KMS-11 (cell line): Measurements from ENCODE around the gene SNRPN.

Experiments used
- H2AFZ ChIP-seq: fragments of 200-600 bp; sonication (generic); 2 replicates; pipeline ENCODE4 v1.6.1; 2016; ENCODE audit warnings: antibody characterized with exemption, mixed run types, low read depth
- H3K27ac ChIP-seq: fragments of 200-600 bp; sonication (generic); 2 replicates; pipeline ENCODE4 v1.6.1; 2016; ENCODE audit warnings: mild to moderate bottlenecking, mixed run types
- H3K27me3 ChIP-seq: fragments of 200-600 bp; sonication (generic); 2 replicates; pipeline ENCODE4 v1.6.1; 2017; ENCODE audit warnings: mild to moderate bottlenecking, low read depth, mixed run types, moderate library complexity; ENCODE audit not compliant: insufficient read depth
- H3K36me3 ChIP-seq: fragments of 200-600 bp; sonication (generic); 2 replicates; pipeline ENCODE4 v1.6.1; 2017; ENCODE audit warnings: mild to moderate bottlenecking, mixed run types; ENCODE audit not compliant: insufficient read depth
- H3K4me1 ChIP-seq: fragments of 200-600 bp; sonication (generic); 2 replicates; pipeline ENCODE4 v1.6.1; 2016; ENCODE audit warnings: mild to moderate bottlenecking, low read depth, mixed run types; ENCODE audit not compliant: poor library complexity, severe bottlenecking
- H3K4me2 ChIP-seq: fragments of 200-600 bp; sonication (generic); 2 replicates; pipeline ENCODE4 v1.7.0; 2016; ENCODE audit warnings: mild to moderate bottlenecking, mixed run types
- H3K4me3 ChIP-seq: fragments of 200-600 bp; sonication (generic); IDR thresholded peaks from 2 replicates; pipeline ENCODE4 v1.6.1; 2017; ENCODE audit warnings: low read depth, low read length, mixed read lengths; ENCODE audit not compliant: insufficient read depth
- H3K79me2 ChIP-seq: fragments of 200-600 bp; sonication (generic); 2 replicates; pipeline ENCODE4 v1.6.1; 2016; ENCODE audit warnings: low read depth, mixed run types; ENCODE audit not compliant: insufficient read depth
- H3K9ac ChIP-seq: fragments of 200-600 bp; sonication (generic); 2 replicates; pipeline ENCODE4 v1.6.1; 2016; ENCODE audit warnings: mild to moderate bottlenecking, mixed run types
- H4K20me1 ChIP-seq: fragments of 200-600 bp; sonication (generic); 2 replicates; pipeline ENCODE4 v1.6.1; 2016; ENCODE audit warnings: mild to moderate bottlenecking, mixed run types; ENCODE audit not compliant: insufficient read depth
- CTCF ChIP-seq: fragments of 200-600 bp; sonication (generic); conservative IDR thresholded peaks from 2 replicates; pipeline ENCODE4 v1.6.1; 2017; ENCODE audit warnings: low read depth, mild to moderate bottlenecking, antibody characterized with exemption, low read length, moderate library complexity, mixed read lengths

The SNRPN gene

GRCh38 chr15:24948495-24948894 lies 6.3 kb upstream of the SNRPN start:
- H3K4me2 ChIP-seq = no peak overlapping the region
- TF ChIP-seq CTCF = no peak
- no peak overlapping the region for H2AFZ ChIP-seq
- no peaks in the 10 kb centered on the region for H3K36me3 ChIP-seq
- no peak overlapping the region for H3K27ac ChIP-seq
- no peak overlapping the region for H3K9ac ChIP-seq
- no peak overlapping the region for H3K4me3 ChIP-seq
- no peaks in the 10 kb centered on the region for H4K20me1 ChIP-seq
- no peaks in the 10 kb centered on the region for H3K79me2 ChIP-seq
- H3K4me1 ChIP-seq = no peaks in the 10 kb centered on the region
- no peaks in the 10 kb centered on the region for H3K27me3 ChIP-seq

- peaks cover 32% of the 10 kb centered on the region; the same call in 1 of the 2 replicates for H3K79me2 ChIP-seq
- H3K9ac ChIP-seq = peak overlapping the region; percentile 46; the same call in 1 of the 2 replicates
- H2AFZ ChIP-seq = no peak overlapping the region; the same call in 1 of the 2 replicates
- H3K27ac ChIP-seq = no peak overlapping the region; the same call in 1 of the 2 replicates
- H3K4me3 ChIP-seq = no peak overlapping the region
- H4K20me1 ChIP-seq = no peaks in the 10 kb centered on the region
- TF ChIP-seq CTCF = no peak
- no peaks in the 10 kb centered on the region for H3K36me3 ChIP-seq
- no peaks in the 10 kb centered on the region for H3K27me3 ChIP-seq
- H3K4me2 ChIP-seq = no peak overlapping the region
- no peaks in the 10 kb centered on the region for H3K4me1 ChIP-seq
These were observed 739 bp downstream of the SNRPN start for GRCh38 chr15:24955531-24955921.

GRCh38 chr15:24956111-24956838 lies 1.5 kb downstream of the SNRPN start:
- peak overlapping the region; percentile 26; the same call in 1 of the 2 replicates for H2AFZ ChIP-seq
- H3K27me3 ChIP-seq = no peaks in the 10 kb centered on the region
- TF ChIP-seq CTCF = no peak
- H3K27ac ChIP-seq = peak overlapping the region; percentile 54
- H3K79me2 ChIP-seq = peaks cover 32% of the 10 kb centered on the region; the same call in 1 of the 2 replicates
- H3K4me2 ChIP-seq = peak overlapping the region; percentile 27; the same call in 1 of the 2 replicates
- H4K20me1 ChIP-seq = no peaks in the 10 kb centered on the region
- no peaks in the 10 kb centered on the region for H3K36me3 ChIP-seq
- no peak overlapping the region for H3K4me3 ChIP-seq
- peak overlapping the region; percentile 46; the same call in 1 of the 2 replicates for H3K9ac ChIP-seq
- H3K4me1 ChIP-seq = no peaks in the 10 kb centered on the region

GRCh38 chr15:24957691-24958090 lies 2.9 kb downstream of the SNRPN start:
- Histone ChIP-seq H3K79me2 (peaks cover 32% of the 10 kb centered on the region; the same call in 1 of the 2 replicates), H3K36me3 (no peaks in the 10 kb centered on the region), H3K9ac (no peak overlapping the region), H3K27me3 (no peaks in the 10 kb centered on the region), H3K27ac (no peak overlapping the region), H3K4me2 (no peak overlapping the region), H4K20me1 (no peaks in the 10 kb centered on the region), H3K4me3 (no peak overlapping the region), H2AFZ (no peak overlapping the region), H3K4me1 (no peaks in the 10 kb centered on the region)
- no peak for TF ChIP-seq CTCF
